Eye (tissue), 1 donor: ENCODE results near the gene PIMREG.
A peak's percentile ranks its signal among the peaks of the same experiment; 100 is the strongest.

Source experiments
- DNase-seq: peaks from one replicate; pipeline ENCODE4 v3.0.0-alpha.2; 2015

Gene PIMREG

GRCh38 chr17:6443692-6444570 is at the start of gene PIMREG:
TSS of gene PIMREG (plus strand) at chr17:6444455. CDS start at chr17:6445111, 656 bp downstream.
- peak; percentile 98 for DNase-seq

GRCh38 chr17:6398955-6399354 is 45.3 kb upstream of the PIMREG start:
- no peak for DNase-seq

GRCh38 chr17:6402258-6402657 is 42.0 kb upstream of the PIMREG start:
- no peak for DNase-seq

- DNase-seq: no peak
Observed at GRCh38 chr17:6408276-6408675, 36.0 kb upstream of the PIMREG start.

GRCh38 chr17:6408735-6409134 is 35.5 kb upstream of the PIMREG start:
- no peak for DNase-seq

- DNase-seq: peak; percentile 57
Observed at GRCh38 chr17:6413065-6413464, 31.2 kb upstream of the PIMREG start.

- no peak for DNase-seq
Observed at GRCh38 chr17:6415616-6416015, 28.6 kb upstream of the PIMREG start.

GRCh38 chr17:6420173-6420641 is 24.0 kb upstream of the PIMREG start:
- no peak for DNase-seq

- peak; percentile 93 for DNase-seq
Observed at GRCh38 chr17:6421700-6422604, 22.3 kb upstream of the PIMREG start.

- DNase-seq: no peak
Observed at GRCh38 chr17:6422654-6423241, 21.5 kb upstream of the PIMREG start.

- no peak for DNase-seq
Observed at GRCh38 chr17:6423931-6424330, 20.3 kb upstream of the PIMREG start.

- DNase-seq: no peak
Observed at GRCh38 chr17:6425407-6425806, 18.8 kb upstream of the PIMREG start.

- DNase-seq: no peak
Observed at GRCh38 chr17:6426356-6427101, 17.7 kb upstream of the PIMREG start.

GRCh38 chr17:6427279-6427781 is 16.9 kb upstream of the PIMREG start:
- no peak for DNase-seq

- DNase-seq: no peak
Observed at GRCh38 chr17:6428207-6428965, 15.9 kb upstream of the PIMREG start.

GRCh38 chr17:6429266-6429665 is 15.0 kb upstream of the PIMREG start:
- DNase-seq: no peak

GRCh38 chr17:6430769-6431168 is 13.5 kb upstream of the PIMREG start:
- no peak for DNase-seq

- DNase-seq: no peak
Observed at GRCh38 chr17:6435051-6435450, 9.2 kb upstream of the PIMREG start, which contains the start of gene AIPL1. TSS of gene AIPL1 (minus strand) at chr17:6435121. CDS start at chr17:6435104, 17 bp downstream.

GRCh38 chr17:6435968-6436367 is 8.3 kb upstream of the PIMREG start:
- peak; percentile 91 for DNase-seq

GRCh38 chr17:6437466-6437865 is 6.8 kb upstream of the PIMREG start:
- DNase-seq: no peak

GRCh38 chr17:6437956-6438355 is 6.3 kb upstream of the PIMREG start:
- DNase-seq: no peak
